CD4-positive, alpha-beta T cell (primary cell): ENCODE data around the gene PTPRF. TPM values are rescaled to one million over a fixed set of nuclear protein-coding genes. Genes with fewer than 3 reads are reported as not detected.

Source experiments
- ATAC-seq: fragments of 200-7000 bp; cut with Tn5 transposase; one replicate; pipeline ENCODE4 v1.10.0; 2022; ENCODE audit warnings: mild to moderate bottlenecking; ENCODE audit not compliant: poor library complexity
- CTCF ChIA-PET: fragments of 350-600 bp; sonication (Branson Sonifier 250); formaldehyde crosslinking; loops from one replicate; lab custom pipeline; 2021; ENCODE audit warnings: antibody characterized with exemption, inconsistent platforms; lab: Charles Lee
- POLR2A ChIA-PET: fragments of 350-600 bp; sonication (Branson Sonifier 250); formaldehyde crosslinking; loops from one replicate; lab custom pipeline; 2021; ENCODE audit warnings: antibody characterized with exemption, inconsistent platforms; lab: Charles Lee
- DNase-seq, 14 experiments: peaks; one replicate each; pipeline ENCODE4 v3.0.0-alpha.2; 2013 to 2020; ENCODE audit warnings: mixed read lengths in 2 of 14
- H3K27ac ChIP-seq, 2 donors: one replicate each; pipeline versions ENCODE4 v1.5.1 to v1.7.0; 2013; ENCODE audit warnings: low read length in 2 of 2, low read depth in 1 of 2, mild to moderate bottlenecking in 1 of 2
- H3K27me3 ChIP-seq, 2 experiments: 1 replicate in 1 of 2; 2 replicates in 1 of 2; pipeline versions ENCODE4 v1.6.1 to v1.7.0; 2013; ENCODE audit warnings: low read length in 2 of 2, control low read depth in 1 of 2, mild to moderate bottlenecking in 1 of 2, moderate library complexity in 1 of 2; ENCODE audit not compliant: insufficient read depth in 2 of 2, control insufficient read depth in 1 of 2
- H3K36me3 ChIP-seq: one replicate; pipeline ENCODE4 v1.6.1; 2013; ENCODE audit warnings: low read length, control low read depth; ENCODE audit not compliant: insufficient read depth
- H3K4me1 ChIP-seq: one replicate; pipeline ENCODE4 v1.6.1; 2013; ENCODE audit warnings: low read length, control low read depth; ENCODE audit not compliant: insufficient read depth
- H3K4me3 ChIP-seq: one replicate; pipeline ENCODE4 v1.5.1; 2013; ENCODE audit warnings: mild to moderate bottlenecking, low read length, moderate library complexity
- H3K9me3 ChIP-seq, 2 experiments: 1 replicate in 1 of 2; 2 replicates in 1 of 2; pipeline versions ENCODE4 v1.6.1 to v1.7.0; 2013; ENCODE audit warnings: low read length in 2 of 2, mild to moderate bottlenecking in 2 of 2, control low read depth in 1 of 2, moderate library complexity in 1 of 2; ENCODE audit not compliant: control insufficient read depth in 1 of 2, insufficient read depth in 1 of 2
- H3K27ac Mint-ChIP-seq: one replicate; pipeline ENCODE4 v1.8.0; 2020; ENCODE audit warnings: mixed read lengths
- H3K27me3 Mint-ChIP-seq: one replicate; pipeline ENCODE4 v1.8.0; 2021; ENCODE audit warnings: mixed read lengths
- H3K36me3 Mint-ChIP-seq: one replicate; pipeline ENCODE4 v1.8.0; 2021; ENCODE audit warnings: low read depth, mixed read lengths
- H3K4me1 Mint-ChIP-seq: one replicate; pipeline ENCODE4 v1.8.0; 2021; ENCODE audit warnings: low read depth, mixed read lengths
- H3K4me3 Mint-ChIP-seq: one replicate; pipeline ENCODE4 v1.8.0; 2020; ENCODE audit warnings: mild to moderate bottlenecking, mixed read lengths
- H3K9me3 Mint-ChIP-seq: one replicate; pipeline ENCODE4 v1.8.0; 2020; ENCODE audit warnings: mixed read lengths
- intact Hi-C, 2 experiments: fragments of 100-400 bp; cut with DNase I in 1 of 2; cut with micrococcal nuclease in 1 of 2; formaldehyde crosslinking; loops; one replicate each; pipeline versions ENCODE4 v1.15.1 to v1.9.0; 2023 to 2025; cut with DNase I, micrococcal nuclease
- polyA plus RNA-seq, 2 donors: library from polyadenylated mRNA; unstranded; fragments of 120-200 nt; gene quantifications; one replicate each; pipeline ENCODE4 v1.2.1, GENCODE V29; 2013
- total RNA-seq, 174 experiments: library from RNA in 2 of 174; stranded (reverse) in 2 of 174; gene quantifications; one replicate each; pipeline ENCODE4 v1.2.3 and lab custom pipeline; 2021 to 2026
- TF ChIP-seq, protein P1 (sequence below): fragments of 200-600 bp; IDR thresholded peaks from one replicate; pipeline ENCODE4 v1.8.0; 2022; ENCODE audit warnings: antibody characterized with exemption, mild to moderate bottlenecking

The PTPRF gene
- total RNA-seq (under 1 TPM; 0.14 TPM), total RNA-seq (lab: John Stamatoyannopoulos, UW) (0 to 9.1 (median 0.31) reads per million in 172 experiments)
- 0.09 TPM for polyA plus RNA-seq (2013, experiment 1 of 2)
- 0.56 TPM for polyA plus RNA-seq (2013, experiment 2 of 2)

DNA sequence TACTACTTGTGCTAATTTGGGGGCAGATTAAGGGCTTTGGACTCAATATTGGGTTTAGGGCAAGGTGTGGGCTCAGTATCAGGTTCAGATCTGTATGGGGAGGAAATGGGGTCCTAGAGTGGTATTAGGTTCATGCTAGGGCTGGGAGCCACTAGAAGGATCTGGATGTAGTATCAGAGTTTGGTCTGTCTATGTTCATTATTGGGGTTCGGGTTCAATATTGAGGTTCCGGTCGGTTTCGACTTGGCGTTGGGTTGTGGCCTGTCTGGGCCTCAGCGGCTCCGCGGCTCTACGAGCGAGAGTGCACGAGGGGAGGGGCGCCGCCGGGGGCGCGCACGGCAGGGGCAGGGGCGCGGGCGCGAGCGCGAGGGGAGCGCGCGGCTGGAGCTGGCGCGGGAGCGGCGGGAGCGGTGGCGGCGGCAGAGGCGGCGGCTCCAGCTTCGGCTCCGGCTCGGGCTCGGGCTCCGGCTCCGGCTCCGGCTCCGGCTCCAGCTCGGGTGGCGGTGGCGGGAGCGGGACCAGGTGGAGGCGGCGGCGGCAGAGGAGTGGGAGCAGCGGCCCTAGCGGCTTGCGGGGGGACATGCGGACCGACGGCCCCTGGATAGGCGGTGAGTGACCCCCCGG, at the start of gene PTPRF:
Gene PTPRF, plus strand, starts transcription at position 401 of the 624 bp plus-strand sequence. CDS start 14,193 bp downstream, outside the sequence.
- no peaks in the 10 kb centered on the region for H3K36me3 Mint-ChIP-seq

DNA sequence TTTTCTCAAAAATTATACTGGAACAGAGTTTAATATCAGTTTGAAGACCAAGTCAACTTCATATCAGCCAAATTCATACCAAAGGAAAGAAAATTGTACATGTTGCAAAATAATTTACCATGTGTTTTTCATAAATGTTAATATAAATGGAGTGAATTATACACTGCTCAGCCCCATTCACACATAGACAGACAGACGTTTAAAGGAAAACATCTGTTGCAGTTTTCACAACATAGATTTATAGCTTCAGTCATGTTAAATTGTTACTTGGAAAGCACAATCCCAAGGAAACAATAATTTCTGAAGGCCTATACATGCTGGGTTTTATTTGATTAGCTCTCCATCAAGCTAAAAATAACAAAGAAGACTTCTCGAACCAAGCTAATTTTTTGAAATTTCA, 49.2 kb upstream of the PTPRF start:
- Histone ChIP-seq H3K4me1 (no peaks in the 10 kb centered on the region), H3K27me3 (no peaks in the 10 kb centered on the region), H3K9me3 (no peaks in the 10 kb centered on the region), H3K27ac (no peak overlapping the region), H3K4me3 (no peak overlapping the region), H3K36me3 (no peaks in the 10 kb centered on the region)
- H3K4me3 Mint-ChIP-seq, result no peak overlapping the region
- ChIA-PET POLR2A (interaction anchor here (0.6 to 1.5 kb wide), 2 partner anchors 10 to 28 kb away, joined by 3 to 4 read pairs; partner anchors contain the start of gene HYI), CTCF (interaction anchor here (0.6 to 0.7 kb wide), 3 partner anchors 19 to 1903 kb away, joined by 3 read pairs; no protein-coding TSS in a partner anchor)
- ATAC-seq (no peak), DNase-seq (no peak)
- TF ChIP-seq, protein P1, sequence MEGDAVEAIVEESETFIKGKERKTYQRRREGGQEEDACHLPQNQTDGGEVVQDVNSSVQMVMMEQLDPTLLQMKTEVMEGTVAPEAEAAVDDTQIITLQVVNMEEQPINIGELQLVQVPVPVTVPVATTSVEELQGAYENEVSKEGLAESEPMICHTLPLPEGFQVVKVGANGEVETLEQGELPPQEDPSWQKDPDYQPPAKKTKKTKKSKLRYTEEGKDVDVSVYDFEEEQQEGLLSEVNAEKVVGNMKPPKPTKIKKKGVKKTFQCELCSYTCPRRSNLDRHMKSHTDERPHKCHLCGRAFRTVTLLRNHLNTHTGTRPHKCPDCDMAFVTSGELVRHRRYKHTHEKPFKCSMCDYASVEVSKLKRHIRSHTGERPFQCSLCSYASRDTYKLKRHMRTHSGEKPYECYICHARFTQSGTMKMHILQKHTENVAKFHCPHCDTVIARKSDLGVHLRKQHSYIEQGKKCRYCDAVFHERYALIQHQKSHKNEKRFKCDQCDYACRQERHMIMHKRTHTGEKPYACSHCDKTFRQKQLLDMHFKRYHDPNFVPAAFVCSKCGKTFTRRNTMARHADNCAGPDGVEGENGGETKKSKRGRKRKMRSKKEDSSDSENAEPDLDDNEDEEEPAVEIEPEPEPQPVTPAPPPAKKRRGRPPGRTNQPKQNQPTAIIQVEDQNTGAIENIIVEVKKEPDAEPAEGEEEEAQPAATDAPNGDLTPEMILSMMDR, result no peak
- no peaks in the 10 kb centered on the region for H3K36me3 Mint-ChIP-seq
- H3K4me1 Mint-ChIP-seq, result no peaks in the 10 kb centered on the region
- intact Hi-C loops, result no loop called here
- peaks cover 13% of the 10 kb centered on the region for H3K27me3 Mint-ChIP-seq
- no peak overlapping the region for H3K27ac Mint-ChIP-seq
- H3K9me3 Mint-ChIP-seq, result no peaks in the 10 kb centered on the region

More for the DNA sequence above, at the start of gene PTPRF:
- Mint-ChIP-seq H3K27ac (no peak within 1 kb of the TSS), H3K4me3 (peak within 1 kb of the TSS; percentile 88), H3K9me3 (no peaks in the 10 kb centered on the region), H3K27me3 (peaks cover 53% of the 10 kb centered on the region), H3K4me1 (peaks cover 29% of the 10 kb centered on the region)
- Histone ChIP-seq H3K27ac (no peak within 1 kb of the TSS), H3K4me3 (peak within 1 kb of the TSS; percentile 38), H3K36me3 (no peaks in the 10 kb centered on the region), H3K9me3 (no peaks in the 10 kb centered on the region), H3K4me1 (peaks cover 14% of the 10 kb centered on the region), H3K27me3 (peaks cover 23 to 29% of the 10 kb centered on the region in 2 experiments)
- CTCF ChIA-PET, result interaction anchor here (1.3 to 1.6 kb wide), 3 partner anchors 404 to 517 kb away, joined by 3 to 8 read pairs (median 6); no protein-coding TSS in a partner anchor
- DNase-seq, result peak in 7 of 14 experiments; percentile 8 to 54 (median 26)
- POLR2A ChIA-PET, result interaction anchor here (1.0 kb wide), 1 partner anchor 9 kb away, joined by 4 read pairs; no protein-coding TSS in a partner anchor
- TF ChIP-seq, protein P1, result no peak
- ATAC-seq, result peak; percentile 19
- intact Hi-C loops, result loop anchor here in 1 of 2 experiments (5.0 kb wide), 2 partner anchors 232 to 303 kb away; no protein-coding TSS in a partner anchor

DNA sequence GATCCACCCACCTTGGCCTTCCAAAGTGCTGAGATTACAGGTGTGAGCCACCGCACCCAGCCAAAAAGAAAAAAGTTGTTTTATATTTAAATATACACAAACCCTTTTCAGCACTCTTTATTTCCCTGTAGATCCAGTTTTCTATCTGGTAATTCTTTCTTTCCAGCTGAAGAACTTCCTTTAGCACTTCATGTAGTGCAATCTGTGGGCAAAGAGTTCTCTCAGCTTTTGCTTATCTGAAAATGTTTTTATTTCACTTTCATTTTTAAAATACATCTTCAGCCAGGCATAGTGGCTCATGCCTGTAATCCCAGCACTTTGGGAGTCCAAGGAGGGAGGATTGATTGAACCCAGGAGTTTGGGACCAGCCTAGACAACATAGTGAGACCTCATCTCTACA, 48.5 kb upstream of the PTPRF start:
- Mint-ChIP-seq H3K9me3 (no peaks in the 10 kb centered on the region), H3K27me3 (peaks cover 12% of the 10 kb centered on the region), H3K36me3 (no peaks in the 10 kb centered on the region), H3K4me3 (no peak overlapping the region), H3K27ac (no peak overlapping the region), H3K4me1 (no peaks in the 10 kb centered on the region)
- no peak for DNase-seq
- POLR2A ChIA-PET, result interaction anchor here (1.5 kb wide), 1 partner anchor 28 kb away, joined by 4 read pairs; the partner anchor contains the start of gene HYI
- no peaks in the 10 kb centered on the region for H3K36me3 ChIP-seq
- H3K27me3 ChIP-seq, result no peaks in the 10 kb centered on the region
- peaks cover under 1 to 1% of the 10 kb centered on the region in 2 experiments for H3K9me3 ChIP-seq
- H3K4me1 ChIP-seq, result no peaks in the 10 kb centered on the region
- intact Hi-C loops, result no loop called here
- CTCF ChIA-PET, result no interaction called here
- H3K4me3 ChIP-seq, result no peak overlapping the region
- ATAC-seq, result no peak
- H3K27ac ChIP-seq, result no peak overlapping the region
- TF ChIP-seq, protein P1, result no peak
